ENCODE measurements around the gene EBP. TPM values are rescaled to one million over a fixed set of nuclear protein-coding genes. Genes with fewer than 3 reads are reported as not detected.

The EBP gene
- total RNA-seq, 4 donors from 2014 or later, result 43.5 to 87.0 (median 64.1) TPM

GRCh38 chrX:48530736-48531135 is 9.1 kb downstream of the EBP start:
- intact Hi-C loops (cut with DNase I; ENCODE audit: low total_unique reads), result no loop called here
- DNase-seq (ENCODE audit: low spot score in 2 of 2), result no peak
- no peak overlapping the region for H3K4me3 ChIP-seq (ENCODE audit: low read depth, poor library complexity, severe bottlenecking)
- no peak for TF ChIP-seq CTCF (IDR thresholded peaks at IDR 0.05)
- TF ChIP-seq POLR2A (IDR thresholded peaks at IDR 0.05), result no peak
- 55 to 73% methylated on average over 3 of the region's 3 CpGs for WGBS, 2 donors

- 37 to 45% methylated on average over 4 to 5 of the region's 5 CpGs for WGBS, 2 donors
- DNase-seq (ENCODE audit: low spot score in 2 of 2), result peak in 1 of 2 donors; percentile 31
- no peak overlapping the region for H3K4me3 ChIP-seq (ENCODE audit: low read depth, poor library complexity, severe bottlenecking)
- intact Hi-C loops (cut with DNase I; ENCODE audit: low total_unique reads), result no loop called here
- TF ChIP-seq CTCF (IDR thresholded peaks at IDR 0.05), result no peak
Measured at GRCh38 chrX:48531358-48531959, 9.9 kb downstream of the EBP start.

- DNase-seq (ENCODE audit: low spot score in 2 of 2), result no peak
- intact Hi-C loops (cut with DNase I; ENCODE audit: low total_unique reads), result no loop called here
- WGBS, 2 donors, result 46 to 74% methylated on average over 1 of the region's 1 CpG
- TF ChIP-seq POLR2A (IDR thresholded peaks at IDR 0.05) (no peak), CTCF (IDR thresholded peaks at IDR 0.05) (no peak)
- H3K4me3 ChIP-seq (ENCODE audit: low read depth, poor library complexity, severe bottlenecking), result no peak overlapping the region
Measured at GRCh38 chrX:48532161-48532560, 10.6 kb downstream of the EBP start.

GRCh38 chrX:48533165-48533564 is 11.6 kb downstream of the EBP start:
- no peak for TF ChIP-seq POLR2A (IDR thresholded peaks at IDR 0.05)
- no peak for TF ChIP-seq CTCF (IDR thresholded peaks at IDR 0.05)
- WGBS, 2 donors, result 69 to 83% methylated on average over 3 of the region's 3 CpGs

GRCh38 chrX:48538641-48539344 is 17.2 kb downstream of the EBP start:
- no peak for DNase-seq (ENCODE audit: low spot score in 2 of 2)
- 83 to 85% methylated on average over 21 to 23 of the region's 23 CpGs for WGBS, 2 donors
- intact Hi-C loops (cut with DNase I; ENCODE audit: low total_unique reads), result no loop called here
- TF ChIP-seq CTCF (IDR thresholded peaks at IDR 0.05) (no peak), POLR2A (IDR thresholded peaks at IDR 0.05) (no peak)
- H3K4me3 ChIP-seq (ENCODE audit: low read depth, poor library complexity, severe bottlenecking), result no peak overlapping the region

More at GRCh38 chrX:48533165-48533564, 11.6 kb downstream of the EBP start:
- H3K4me3 ChIP-seq (ENCODE audit: low read depth, poor library complexity, severe bottlenecking), result no peak overlapping the region
- DNase-seq (ENCODE audit: low spot score in 2 of 2), result no peak
- intact Hi-C loops (cut with DNase I; ENCODE audit: low total_unique reads), result no loop called here

Data from lower leg skin (tissue), 4 donors.